ES-I3 (cell line): Measurements from ENCODE around the gene TKT.
A peak's percentile ranks its signal among the peaks of the same experiment; 100 is the strongest.
"Not testable (repeated sequence)": the region's sequence is repeated elsewhere in the genome, so short reads cannot be mapped to it uniquely, and the experiment has no call there.

ENCODE experiments used
- H3K36me3 ChIP-seq: 2 replicates; pipeline ENCODE4 v1.6.1; 2013; ENCODE audit warnings: mild to moderate bottlenecking, low read length, control low read depth, moderate library complexity; ENCODE audit not compliant: insufficient read depth
- H3K4me1 ChIP-seq: 2 replicates; pipeline ENCODE4 v1.6.1; 2013; ENCODE audit warnings: mild to moderate bottlenecking, control low read depth, low read length; ENCODE audit not compliant: insufficient read depth
- H3K9ac ChIP-seq: 2 replicates; pipeline ENCODE4 v1.6.1; 2013; ENCODE audit warnings: low read depth, mild to moderate bottlenecking, low read length, moderate library complexity
- H3K9me3 ChIP-seq: 2 replicates; pipeline ENCODE4 v1.6.1; 2013; ENCODE audit warnings: mild to moderate bottlenecking, low read length, moderate library complexity; ENCODE audit not compliant: control insufficient read depth, insufficient read depth

TKT gene

DNA sequence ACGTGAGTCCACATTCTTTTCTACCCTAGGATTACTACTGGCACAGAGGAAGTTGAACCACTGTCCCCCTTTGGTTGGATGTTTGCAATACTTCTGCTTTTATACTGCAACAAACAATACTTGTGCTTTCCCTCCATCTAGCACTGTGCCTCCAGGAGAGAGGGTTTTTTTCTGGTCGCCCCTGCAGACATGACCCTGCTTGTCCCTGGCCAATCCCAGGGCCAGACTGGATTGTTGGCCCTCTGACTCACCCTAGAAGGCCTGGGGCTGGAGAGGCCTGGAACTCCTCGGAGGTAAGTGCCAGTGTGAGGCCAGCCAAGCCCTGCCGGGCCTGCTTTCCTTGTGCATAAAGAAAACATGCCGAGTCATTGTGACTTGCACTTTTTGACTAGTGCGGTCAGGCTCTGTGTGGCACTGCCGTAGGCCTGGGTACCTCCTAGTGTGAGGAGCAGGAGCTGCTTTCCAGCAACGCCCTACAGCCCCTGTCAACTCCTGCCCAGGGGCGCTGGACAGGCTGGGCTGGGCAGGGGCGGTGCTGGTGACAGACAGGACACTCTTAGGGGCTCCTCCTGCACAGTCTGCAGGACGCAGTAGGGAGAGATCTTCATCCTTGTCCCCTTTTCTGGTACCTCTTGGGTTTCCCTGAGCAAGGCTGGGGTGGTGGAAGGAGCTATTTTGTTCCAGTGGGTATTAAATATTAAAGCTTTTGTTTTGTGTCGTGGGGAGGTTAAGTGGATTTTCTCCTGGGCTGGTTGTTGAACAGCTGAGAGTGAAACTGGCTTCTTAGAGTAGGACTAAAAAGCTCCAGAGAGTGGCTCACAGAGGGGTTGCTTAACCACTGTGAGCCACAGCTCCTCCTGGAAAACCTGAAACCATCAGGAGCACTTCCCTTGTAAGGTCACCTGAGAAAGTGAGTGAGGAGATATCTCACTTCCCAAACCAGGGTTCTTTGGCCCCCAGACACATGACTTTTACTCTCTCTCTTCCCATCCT lies 14.4 kb upstream of the TKT start:
- H3K9ac ChIP-seq, result peak overlapping the region; percentile 23; the same call in 1 of the 2 replicates
- H3K36me3 ChIP-seq, result no peaks in the 10 kb centered on the region
- peaks cover 21% of the 10 kb centered on the region for H3K4me1 ChIP-seq
- no peaks in the 10 kb centered on the region for H3K9me3 ChIP-seq

DNA sequence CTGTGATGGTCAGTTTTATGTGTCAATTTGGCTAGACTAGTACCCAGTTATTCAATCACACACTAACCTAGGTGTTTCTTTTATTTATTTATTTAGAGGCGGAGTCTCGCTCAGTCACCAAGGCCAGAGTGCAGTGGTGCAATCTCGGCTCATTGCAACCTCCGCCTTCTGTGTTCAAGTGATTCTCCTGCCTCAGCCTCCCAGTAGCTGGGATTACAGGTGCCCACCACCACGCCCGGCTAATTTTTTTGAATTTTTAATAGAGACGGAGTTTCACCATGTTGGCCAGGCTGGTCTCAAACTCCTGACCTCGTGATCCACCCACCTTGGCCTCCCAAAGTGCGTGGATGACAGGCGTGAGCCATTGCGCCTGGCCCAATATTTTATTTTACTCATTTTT lies 13.4 kb upstream of the TKT start:
- H3K9ac ChIP-seq, H3K36me3 ChIP-seq, H3K9me3 ChIP-seq: not testable (repeated sequence)
- H3K4me1 ChIP-seq, result peaks cover 24% of the 10 kb centered on the region

GRCh38 chr3:53267766-53268165 lies 11.9 kb upstream of the TKT start:
- H3K36me3 ChIP-seq, result no peaks in the 10 kb centered on the region
- peaks cover 21% of the 10 kb centered on the region for H3K4me1 ChIP-seq
- H3K9me3 ChIP-seq, result no peaks in the 10 kb centered on the region
- H3K9ac ChIP-seq, result no peak overlapping the region

GRCh38 chr3:53264718-53265117 lies 8.9 kb upstream of the TKT start:
- no peaks in the 10 kb centered on the region for H3K9me3 ChIP-seq
- no peak overlapping the region for H3K9ac ChIP-seq
- peaks cover 23% of the 10 kb centered on the region for H3K4me1 ChIP-seq
- H3K36me3 ChIP-seq, result no peaks in the 10 kb centered on the region

DNA sequence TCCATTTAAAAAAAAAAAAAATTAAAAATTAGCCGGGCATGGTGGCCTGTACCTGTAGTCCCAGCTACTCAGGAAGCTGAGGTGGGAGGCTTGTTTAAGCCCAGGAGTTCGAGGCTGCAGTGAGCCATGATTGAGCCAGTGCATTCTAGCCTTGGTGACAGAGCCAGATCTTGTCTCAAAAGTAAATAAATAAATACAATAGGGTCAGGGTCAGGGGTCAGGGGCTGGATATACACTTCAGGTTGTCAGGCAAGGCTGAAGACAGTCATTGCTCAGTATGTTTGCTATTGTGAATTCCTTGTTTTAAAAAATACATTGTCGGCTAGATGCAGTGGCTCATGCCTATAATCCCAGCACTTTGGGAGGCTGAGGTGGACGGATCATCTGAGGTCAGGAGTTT lies 8.1 kb upstream of the TKT start:
- Histone ChIP-seq H3K36me3 (no peaks in the 10 kb centered on the region), H3K9ac (no peak overlapping the region), H3K4me1 (peaks cover 26% of the 10 kb centered on the region), H3K9me3 (no peaks in the 10 kb centered on the region)

DNA sequence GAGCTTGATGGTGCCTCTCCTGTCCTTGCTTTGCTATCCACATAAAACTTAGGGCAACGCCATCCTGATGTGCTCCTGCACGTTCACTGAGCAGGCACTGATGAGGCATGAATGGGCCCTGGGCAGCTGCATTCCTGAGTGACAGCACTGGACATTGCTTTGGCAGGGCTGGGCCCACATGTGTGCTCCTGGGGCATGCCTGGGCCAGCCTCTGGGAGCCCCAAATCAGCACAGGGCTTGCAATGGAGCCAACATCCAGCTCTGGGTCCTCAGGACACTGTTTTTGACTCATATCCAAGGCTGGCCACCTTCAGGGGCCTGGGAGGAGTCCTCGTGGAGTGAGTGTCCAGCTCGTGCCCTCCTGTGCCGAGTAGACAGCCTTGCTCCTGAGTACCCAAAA lies 5.9 kb upstream of the TKT start:
- peaks cover 34% of the 10 kb centered on the region for H3K4me1 ChIP-seq

GRCh38 chr3:53260286-53260785 lies 4.5 kb upstream of the TKT start:
- H3K9ac ChIP-seq, result no peak overlapping the region
- H3K36me3 ChIP-seq, result no peaks in the 10 kb centered on the region
- no peaks in the 10 kb centered on the region for H3K9me3 ChIP-seq
- peaks cover 34% of the 10 kb centered on the region for H3K4me1 ChIP-seq

More for the DNA sequence above, 5.9 kb upstream of the TKT start:
- Histone ChIP-seq H3K36me3 (no peaks in the 10 kb centered on the region), H3K9ac (no peak overlapping the region), H3K9me3 (no peaks in the 10 kb centered on the region)

DNA sequence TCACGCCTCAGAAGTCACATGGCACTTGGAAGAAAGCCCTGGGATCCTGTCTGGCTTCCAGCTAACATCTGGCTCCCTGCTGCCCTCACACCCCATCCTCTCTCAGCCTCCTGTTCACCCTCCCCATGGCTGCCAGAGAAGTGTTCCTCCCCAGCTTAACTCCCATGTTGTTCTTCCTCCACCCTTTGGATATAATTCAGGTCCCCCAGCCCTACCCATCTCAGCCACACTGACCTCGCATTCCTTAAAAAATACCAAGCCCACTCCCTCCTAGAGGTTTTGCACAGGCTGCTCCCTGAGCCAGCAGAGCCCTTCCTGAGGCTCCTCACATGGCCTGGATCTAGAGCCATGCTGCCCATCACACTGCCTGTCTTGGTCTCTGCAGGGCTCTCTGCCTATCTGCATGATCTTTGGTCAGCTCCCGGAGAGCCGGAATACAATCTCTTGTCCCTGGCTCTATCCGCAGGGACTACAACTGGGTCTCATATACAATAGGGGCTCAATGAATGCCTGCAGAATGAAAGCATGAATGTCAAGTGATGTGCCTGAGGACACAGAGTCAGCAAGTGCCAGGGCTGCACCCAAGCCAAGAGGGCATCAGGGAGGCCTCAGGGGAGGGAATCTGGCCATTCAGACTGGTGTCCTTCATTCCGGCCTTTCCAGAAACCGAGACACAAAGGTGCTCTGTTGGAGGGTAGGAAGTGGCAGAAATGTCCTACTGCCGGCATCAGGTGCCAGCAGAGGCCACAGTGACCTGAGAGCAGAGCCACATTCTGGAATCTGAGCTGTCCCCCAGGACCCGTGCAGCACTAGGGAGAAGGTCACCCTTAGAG lies 3.8 kb upstream of the TKT start:
- H3K9ac ChIP-seq, result no peak overlapping the region
- H3K9me3 ChIP-seq, result no peaks in the 10 kb centered on the region
- H3K36me3 ChIP-seq, result peaks cover 1% of the 10 kb centered on the region; the same call in 1 of the 2 replicates
- H3K4me1 ChIP-seq, result peaks cover 28% of the 10 kb centered on the region

DNA sequence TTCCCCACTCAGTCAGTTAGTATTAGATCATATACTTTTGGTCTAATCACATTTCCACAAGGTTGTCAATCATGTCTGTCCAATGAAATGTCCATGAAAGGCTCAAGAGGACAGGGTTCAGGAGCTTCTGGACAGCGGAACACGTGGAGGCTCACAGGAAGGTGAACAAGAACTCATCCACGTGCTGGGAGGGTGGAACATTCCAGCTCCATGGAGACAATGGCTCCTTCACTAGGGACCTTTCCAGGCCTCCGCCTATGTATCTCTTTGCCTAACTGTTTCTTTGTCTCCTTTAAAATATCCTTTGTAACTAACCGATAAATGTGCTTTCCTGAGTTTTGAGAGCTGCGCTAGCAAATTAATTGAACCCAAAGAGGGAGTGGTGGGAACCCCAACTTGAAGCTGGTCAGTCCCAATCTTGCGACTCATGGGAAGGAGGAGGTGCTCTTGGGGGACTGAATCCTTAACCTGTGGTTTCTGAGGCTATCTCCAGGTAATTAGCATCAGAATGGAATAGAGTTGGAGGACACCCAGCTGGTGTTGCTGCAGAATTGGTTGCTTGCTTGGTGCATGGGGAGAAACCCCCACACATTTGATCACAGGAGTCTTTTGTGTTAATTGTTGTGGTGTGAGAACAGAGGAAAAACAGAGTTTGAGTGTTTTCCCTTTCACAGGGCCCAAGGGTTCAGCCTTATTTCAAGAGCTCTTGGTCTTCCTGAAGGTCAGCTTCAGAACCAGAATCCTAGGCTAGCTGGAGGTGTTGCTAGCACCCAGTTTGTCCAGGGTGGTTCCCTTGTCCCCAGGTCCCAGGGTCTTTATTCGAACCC lies 3.0 kb upstream of the TKT start:
- H3K9me3 ChIP-seq, result no peaks in the 10 kb centered on the region
- peaks cover 10% of the 10 kb centered on the region; the same call in 1 of the 2 replicates for H3K36me3 ChIP-seq
- no peak overlapping the region for H3K9ac ChIP-seq
- H3K4me1 ChIP-seq, result peaks cover 27% of the 10 kb centered on the region

- H3K36me3 ChIP-seq, result peaks cover 10% of the 10 kb centered on the region; the same call in 1 of the 2 replicates
- H3K9ac ChIP-seq, result no peak overlapping the region
- H3K9me3 ChIP-seq, result no peaks in the 10 kb centered on the region
- peaks cover 27% of the 10 kb centered on the region for H3K4me1 ChIP-seq
These were observed 1.6 kb upstream of the TKT start for GRCh38 chr3:53257465-53257864.

DNA sequence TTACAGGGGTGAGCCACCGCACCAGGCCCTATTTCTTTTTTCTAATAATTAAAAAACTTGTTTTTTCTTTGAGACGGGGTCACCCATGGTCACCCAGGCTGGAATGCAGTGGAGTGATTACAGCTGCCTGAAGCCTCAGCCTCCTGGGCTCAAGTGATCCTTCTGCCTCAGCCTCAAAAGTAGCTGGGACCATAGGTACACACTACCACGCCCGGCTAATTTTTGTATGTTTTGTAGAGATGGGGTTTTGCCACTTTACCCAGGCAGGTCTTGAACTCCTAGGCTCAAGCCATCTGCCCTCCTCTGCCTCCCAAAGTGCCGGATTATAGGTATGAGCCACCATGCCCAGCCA lies 858 bp upstream of the TKT start:
- H3K36me3 ChIP-seq, result peaks cover 11% of the 10 kb centered on the region; the same call in 1 of the 2 replicates
- no peaks in the 10 kb centered on the region for H3K9me3 ChIP-seq
- no peak overlapping the region for H3K9ac ChIP-seq
- peaks cover 26% of the 10 kb centered on the region for H3K4me1 ChIP-seq

DNA sequence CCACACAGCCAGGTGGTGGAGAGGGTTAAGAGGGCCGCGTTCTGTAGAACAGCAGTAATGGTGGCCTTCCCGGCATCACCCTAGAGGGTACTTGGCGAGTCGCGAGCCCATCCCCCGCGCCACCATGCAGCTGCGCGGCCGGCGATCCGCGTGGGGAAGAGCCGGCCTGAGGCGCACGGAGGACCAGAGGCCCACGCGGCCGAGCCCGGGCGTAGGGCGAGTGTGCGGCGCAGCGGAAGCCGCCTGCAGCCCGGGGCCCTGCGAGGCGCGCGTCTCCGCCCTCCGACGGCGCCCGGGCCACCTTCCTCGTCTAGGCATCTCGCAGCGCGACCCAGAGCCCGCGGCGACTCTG lies 423 bp downstream of the TKT start:
- Histone ChIP-seq H3K4me1 (peaks cover 37% of the 10 kb centered on the region), H3K9ac (peak overlapping the region; percentile 91), H3K36me3 (peaks cover 15% of the 10 kb centered on the region; the same call in 1 of the 2 replicates), H3K9me3 (no peaks in the 10 kb centered on the region)

GRCh38 chr3:53254509-53255422 lies 1.1 kb downstream of the TKT start:
- Histone ChIP-seq H3K4me1 (peaks cover 38% of the 10 kb centered on the region), H3K36me3 (peaks cover 15% of the 10 kb centered on the region; the same call in 1 of the 2 replicates)

More at GRCh38 chr3:53254509-53255422, 1.1 kb downstream of the TKT start:
- Histone ChIP-seq H3K9ac (peak overlapping the region; percentile 91), H3K9me3 (no peaks in the 10 kb centered on the region)
